RPMI8226 (cell line): ENCODE data around the gene CYBRD1.
"Not testable (repeated sequence)": the region's sequence is repeated elsewhere in the genome, so short reads cannot be mapped to it uniquely, and the experiment has no call there.

Experiments used
- DNase-seq: peaks from one replicate; pipeline ENCODE4 v3.0.0-alpha.2; 2015

Gene CYBRD1, protein sequence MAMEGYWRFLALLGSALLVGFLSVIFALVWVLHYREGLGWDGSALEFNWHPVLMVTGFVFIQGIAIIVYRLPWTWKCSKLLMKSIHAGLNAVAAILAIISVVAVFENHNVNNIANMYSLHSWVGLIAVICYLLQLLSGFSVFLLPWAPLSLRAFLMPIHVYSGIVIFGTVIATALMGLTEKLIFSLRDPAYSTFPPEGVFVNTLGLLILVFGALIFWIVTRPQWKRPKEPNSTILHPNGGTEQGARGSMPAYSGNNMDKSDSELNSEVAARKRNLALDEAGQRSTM

GRCh38 chr2:171522052-171522787, at the start of gene CYBRD1:
CYBRD1 (plus strand) TSS chr2:171522474; CDS start chr2:171522546, 72 bp downstream.
- DNase-seq, result no peak

GRCh38 chr2:171475979-171476378, 46.3 kb upstream of the CYBRD1 start:
- DNase-seq, result no peak

- no peak for DNase-seq
Measured at GRCh38 chr2:171478345-171478744, 43.9 kb upstream of the CYBRD1 start.

GRCh38 chr2:171479154-171479814, 43.0 kb upstream of the CYBRD1 start:
- DNase-seq, result no peak

GRCh38 chr2:171480908-171481307, 41.4 kb upstream of the CYBRD1 start:
- DNase-seq, result no peak

DNA sequence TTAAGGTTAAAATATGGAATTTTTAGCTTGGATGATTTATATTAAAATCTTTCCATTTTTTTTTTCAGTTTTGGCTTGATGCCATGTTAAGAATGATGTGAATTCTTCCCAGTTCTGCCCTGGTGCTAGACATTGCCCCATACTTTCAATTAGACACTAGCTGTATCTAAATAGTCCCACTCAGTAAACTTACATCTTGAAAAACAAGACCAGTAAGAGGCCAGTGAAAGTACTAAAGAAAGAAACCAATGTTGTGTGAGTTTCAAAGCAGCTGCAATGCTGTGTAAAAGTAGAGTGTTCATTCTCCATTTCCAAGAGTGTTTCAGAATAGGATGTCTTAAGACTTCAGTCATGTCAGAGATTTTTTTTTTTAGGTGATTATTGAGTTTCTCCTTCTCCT, 40.0 kb upstream of the CYBRD1 start:
- DNase-seq, result no peak

DNA sequence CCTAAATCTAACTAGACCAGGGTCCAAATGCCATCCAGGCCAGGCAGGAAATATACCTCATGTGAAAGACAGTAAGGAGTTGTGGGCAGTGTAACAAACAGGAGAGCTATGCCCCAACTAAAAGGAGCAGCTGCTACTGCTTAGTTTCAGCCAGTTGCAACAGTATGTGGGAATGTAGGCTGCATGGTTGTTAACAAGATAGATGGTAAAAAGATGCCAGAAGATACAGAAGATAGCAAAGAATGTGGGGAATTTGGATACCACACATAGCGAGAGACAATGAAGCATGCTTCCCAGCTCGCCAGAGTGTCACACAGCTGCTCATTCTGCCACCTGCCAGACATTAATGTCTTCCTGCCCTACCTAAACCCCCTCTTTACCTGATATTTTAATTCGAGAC, 39.4 kb upstream of the CYBRD1 start:
- DNase-seq, result no peak

GRCh38 chr2:171483793-171484192, 38.5 kb upstream of the CYBRD1 start:
- DNase-seq, result no peak

DNA sequence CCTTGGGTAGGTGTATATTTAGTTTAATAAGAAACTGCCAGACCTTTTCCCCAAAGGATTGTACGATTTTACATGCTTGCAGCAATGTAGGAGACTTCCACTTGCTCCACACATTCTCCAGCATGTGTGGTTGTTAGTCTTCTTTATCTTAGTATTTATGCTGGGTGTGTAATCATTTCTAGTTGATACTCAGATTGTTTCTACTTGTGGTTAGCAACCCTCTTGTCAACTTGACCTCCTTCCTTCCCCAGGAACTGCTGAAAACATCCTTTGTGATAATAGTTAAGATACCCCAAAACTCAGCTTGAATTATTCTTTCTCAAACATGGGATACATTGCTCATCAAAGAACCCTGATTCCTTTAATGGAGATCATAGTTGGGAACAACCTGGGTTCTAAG, 37.2 kb upstream of the CYBRD1 start:
- DNase-seq, result no peak

DNA sequence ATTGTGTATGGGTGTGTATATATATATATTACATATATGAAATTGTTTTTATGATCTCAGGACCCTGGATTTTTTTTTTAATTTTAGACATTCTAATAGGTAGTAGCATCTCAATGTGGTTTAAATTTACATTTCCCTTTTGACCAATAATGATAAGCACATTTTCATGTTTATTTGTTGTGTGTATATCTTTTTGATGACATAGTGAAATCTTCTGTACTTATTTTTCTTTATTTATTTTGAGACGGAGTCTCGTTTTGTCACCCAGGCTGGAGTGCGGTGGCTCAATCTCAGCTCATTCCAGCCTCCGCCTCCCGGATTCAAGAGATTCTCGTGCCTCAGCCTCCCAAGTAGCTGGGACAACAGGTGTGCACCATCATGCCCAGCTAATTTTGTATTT, 35.1 kb upstream of the CYBRD1 start:
- DNase-seq, result no peak

GRCh38 chr2:171487803-171488259, 34.4 kb upstream of the CYBRD1 start:
- no peak for DNase-seq

DNA sequence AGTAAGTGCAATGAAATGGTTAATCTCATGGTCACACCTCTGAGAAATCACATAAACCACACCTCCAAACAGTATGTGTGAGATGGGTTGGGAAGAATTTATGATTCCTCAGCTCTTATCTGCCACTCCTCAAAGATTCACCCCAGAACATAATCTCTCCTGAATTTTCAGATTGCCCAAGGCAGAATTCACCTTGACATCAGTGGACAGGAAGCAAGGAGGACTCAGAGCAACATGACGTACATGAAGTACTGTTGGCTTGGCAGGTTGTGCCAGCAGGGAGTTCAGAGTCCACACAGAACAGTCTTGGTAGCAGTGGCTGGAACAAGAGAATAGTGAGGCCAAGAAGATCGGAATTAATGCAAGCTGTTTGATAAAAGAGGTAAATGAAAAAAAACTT, 31.7 kb upstream of the CYBRD1 start:
- DNase-seq, result no peak

DNA sequence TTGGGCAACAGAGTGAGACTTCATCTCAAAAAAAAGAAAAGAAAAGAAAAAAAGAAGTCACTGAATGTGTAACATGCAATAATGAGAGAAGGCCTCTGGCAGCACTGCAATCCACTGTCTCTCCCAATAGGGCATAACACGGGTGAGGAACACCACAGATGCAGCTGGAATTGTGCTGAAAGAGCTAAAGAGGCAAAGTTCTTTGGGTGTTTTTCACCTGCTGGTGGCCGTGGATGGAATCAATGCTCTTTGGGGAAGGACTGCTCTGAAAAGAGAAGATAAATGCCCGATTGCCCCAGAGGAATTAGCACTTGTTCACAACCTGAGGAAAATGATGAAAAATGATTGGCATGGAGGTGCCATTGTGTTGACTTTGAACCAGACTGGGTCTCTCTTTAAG, 31.0 kb upstream of the CYBRD1 start:
- no peak for DNase-seq

DNA sequence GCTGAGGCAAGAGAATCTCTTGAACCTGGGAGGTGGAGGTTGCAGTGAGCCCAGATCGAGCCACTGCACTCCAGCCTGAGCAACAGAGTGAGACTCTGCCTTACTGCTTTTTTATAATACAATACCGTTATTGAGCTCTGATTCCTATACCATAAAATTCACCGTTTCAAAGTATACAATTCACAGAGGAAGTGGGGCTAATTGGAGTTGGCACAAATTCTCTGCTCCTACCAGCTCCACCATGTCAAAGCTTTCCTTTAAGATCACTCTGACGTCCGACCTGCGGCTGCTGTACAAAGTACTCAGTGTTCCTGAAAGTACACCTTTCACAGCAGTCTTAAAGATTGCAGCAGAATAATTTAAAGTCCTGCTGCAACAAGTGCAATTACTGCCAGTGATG, 29.6 kb upstream of the CYBRD1 start:
- no peak for DNase-seq

GRCh38 chr2:171497664-171498063, 24.6 kb upstream of the CYBRD1 start:
- not testable (repeated sequence) for DNase-seq

GRCh38 chr2:171505374-171505773, 16.9 kb upstream of the CYBRD1 start:
- no peak for DNase-seq

DNA sequence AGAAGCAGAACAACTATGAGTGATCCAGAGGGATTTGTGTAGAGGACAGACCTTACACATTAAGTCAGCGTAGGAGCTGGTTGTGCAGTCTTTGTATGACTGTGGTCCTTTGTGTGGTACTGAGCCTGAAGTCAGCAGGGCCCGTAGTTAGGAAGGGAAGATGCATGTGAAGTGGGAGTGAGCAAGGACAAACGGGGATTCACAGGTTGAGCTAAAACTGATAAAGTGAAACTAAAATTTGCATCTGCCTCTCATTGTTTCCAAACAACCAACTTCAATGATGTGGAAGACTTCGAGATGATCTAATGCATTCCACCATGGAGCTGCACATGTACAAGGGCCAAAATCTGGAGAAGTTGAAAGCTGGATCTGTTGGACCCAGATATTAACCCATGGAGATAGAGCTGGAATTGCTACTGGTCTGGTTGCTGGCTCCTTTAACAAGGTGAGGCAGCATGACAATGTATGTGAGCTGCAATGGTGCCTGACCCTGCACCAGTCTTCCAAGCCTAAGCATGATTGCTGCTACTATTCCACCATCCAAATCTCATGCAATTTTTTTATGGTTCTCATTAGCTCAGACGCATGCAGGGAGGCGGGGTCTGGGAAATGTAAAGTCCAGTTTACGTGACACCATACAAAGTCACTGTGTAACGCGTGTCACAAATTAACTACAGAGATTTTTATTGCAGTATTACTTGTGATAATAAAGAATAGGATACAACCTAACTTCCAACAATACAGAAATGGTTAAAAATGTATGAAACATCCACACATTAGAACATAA, 12.1 kb upstream of the CYBRD1 start:
- DNase-seq, result no peak

GRCh38 chr2:171512014-171512413, 10.3 kb upstream of the CYBRD1 start:
- no peak for DNase-seq

DNA sequence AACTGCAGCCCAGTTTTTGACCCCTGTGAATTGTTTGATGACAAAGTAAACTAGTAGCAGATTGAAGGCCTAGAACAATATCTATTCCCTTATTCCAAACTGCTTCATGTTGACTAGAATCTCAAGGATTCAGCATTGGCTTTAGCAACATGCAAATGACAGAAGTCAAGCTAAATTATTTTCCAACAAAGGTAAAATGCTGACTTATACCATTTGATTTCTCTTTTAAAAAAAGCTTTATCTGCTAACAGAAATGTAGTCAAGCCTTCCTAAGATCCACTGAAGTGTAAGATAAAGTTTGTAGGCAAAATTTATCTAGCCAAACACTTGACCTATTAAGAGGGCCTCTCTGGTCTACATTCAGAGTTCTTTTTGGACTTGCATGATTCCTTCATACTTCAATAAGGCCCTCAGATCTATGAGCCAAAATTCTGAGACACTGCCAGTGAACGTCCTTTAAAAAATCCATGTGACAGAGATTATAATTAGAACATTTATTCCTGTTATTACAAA, 9.5 kb upstream of the CYBRD1 start:
- no peak for DNase-seq

DNA sequence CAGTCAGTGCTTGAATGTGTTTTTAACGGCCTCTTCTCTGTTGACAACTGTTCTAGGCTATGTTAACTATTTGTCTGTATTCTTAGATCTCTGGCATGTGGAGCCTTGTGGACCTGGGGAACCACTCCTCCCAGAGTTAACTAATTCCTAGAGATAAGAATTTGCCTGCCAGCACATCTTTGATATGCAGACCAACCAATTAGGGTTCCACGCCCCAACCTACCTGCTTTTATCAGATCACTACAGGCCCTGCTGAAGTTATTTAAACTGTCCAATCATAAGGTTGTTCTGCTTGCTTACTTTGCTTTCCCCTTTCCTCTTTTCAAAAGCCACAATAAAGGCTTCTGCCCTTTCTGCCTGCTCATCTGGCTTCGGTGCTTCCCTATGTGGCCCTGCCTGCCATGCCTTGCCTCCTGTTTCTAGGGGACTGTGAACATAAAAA, 8.5 kb upstream of the CYBRD1 start:
- no peak for DNase-seq

- DNase-seq, result no peak
Measured at GRCh38 chr2:171514908-171515582, 7.2 kb upstream of the CYBRD1 start.

DNA sequence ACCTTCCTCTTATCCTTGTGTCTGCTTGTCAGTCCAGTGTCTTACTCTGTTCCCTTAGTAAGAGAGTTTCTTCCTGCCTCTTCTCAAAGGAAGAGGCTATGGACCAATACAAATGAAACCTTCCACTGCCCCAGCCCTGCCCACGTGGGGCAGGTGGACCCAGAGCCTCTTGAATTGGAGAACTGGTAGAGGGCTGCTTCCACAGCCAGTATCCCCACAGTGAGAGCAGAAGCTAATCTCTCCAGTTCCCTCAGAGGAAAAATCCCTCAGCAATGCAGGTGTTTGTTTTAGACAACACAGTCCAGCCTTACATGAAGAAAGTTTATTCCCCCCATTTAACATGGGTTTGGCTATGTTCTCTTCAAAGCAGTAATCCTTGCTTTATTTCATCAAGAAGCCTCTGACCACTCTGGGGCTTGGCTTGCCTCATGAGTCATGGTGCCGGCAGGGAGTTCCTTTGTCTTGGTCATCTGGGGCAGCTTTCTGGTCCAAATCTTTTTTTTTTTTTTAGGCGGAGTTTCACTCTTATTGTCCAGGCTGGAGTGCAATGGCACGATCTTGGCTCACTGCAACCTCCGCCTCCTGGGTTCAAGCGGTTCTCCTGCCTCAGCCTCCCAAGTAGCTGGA, 6.5 kb upstream of the CYBRD1 start:
- DNase-seq, result no peak
